K562 (cell line): ENCODE data around the gene PALLD. TPM values are rescaled to one million over a fixed set of nuclear protein-coding genes. Genes with fewer than 3 reads are reported as not detected.

ENCODE experiments used
- CCAR2 ChIP-seq: fragments of 200-400 bp; formaldehyde crosslinking; IDR thresholded peaks from 2 replicates; pipeline ENCODE4 v1.6.1; 2017; ENCODE audit warnings: mild to moderate bottlenecking, low read depth, low read length
- CEBPG ChIP-seq, 3 experiments: fragments of 200-800 bp in 1 of 3; sonication (Bioruptor generic) in 1 of 3; sonication (generic) in 1 of 3; formaldehyde crosslinking in 1 of 3; IDR thresholded peaks in 2 of 3; conservative IDR thresholded peaks in 1 of 3; 2 replicates each; pipeline versions ENCODE4 v1.6.1 to v1.8.0; 2016 to 2022; ENCODE audit warnings: missing compliant biosample characterization in 2 of 3, missing genetic modification characterization in 2 of 3, mild to moderate bottlenecking in 1 of 3, missing genetic modification reagents in 1 of 3
- HMGN3 ChIP-seq: IDR thresholded peaks from 2 replicates; pipeline ENCODE4 v1.6.1; 2011; ENCODE audit warnings: borderline replicate concordance, low read depth, mild to moderate bottlenecking, mixed read lengths, low read length; ENCODE audit not compliant: insufficient read length; ENCODE audit errors: extremely low read depth
- KDM1A ChIP-seq, 2 experiments: fragments of 450-650 bp; IDR thresholded peaks; 2 replicates each; pipeline ENCODE4 v1.6.1; 2016; ENCODE audit warnings: mild to moderate bottlenecking in 2 of 2
- NR4A1 ChIP-seq, 2 experiments: fragments of 250-450 bp in 1 of 2; fragments of 450-650 bp in 1 of 2; sonication (Bioruptor Pico) in 1 of 2; IDR thresholded peaks; 2 replicates each; pipeline versions ENCODE4 v1.4.0 to v1.6.1; 2016 to 2020; ENCODE audit warnings: mild to moderate bottlenecking in 2 of 2, missing compliant biosample characterization in 1 of 2, missing genetic modification characterization in 1 of 2, moderate library complexity in 1 of 2
- POLR2B ChIP-seq: fragments of 450-650 bp; IDR thresholded peaks from 2 replicates; pipeline ENCODE4 v1.6.1; 2018; ENCODE audit warnings: low read depth; ENCODE audit not compliant: partially characterized antibody
- XRCC4 ChIP-seq: IDR thresholded peaks from one replicate; pipeline ENCODE4 v1.6.1; 2011; ENCODE audit not compliant: insufficient read depth, insufficient read length; ENCODE audit errors: extremely low read depth
- ZBTB49 ChIP-seq: sonication (generic); formaldehyde crosslinking; IDR thresholded peaks from 2 replicates; pipeline ENCODE4 v1.8.0; 2022; ENCODE audit warnings: missing genetic modification reagents, mild to moderate bottlenecking, borderline replicate concordance
- ZNF311 ChIP-seq: fragments of 250-450 bp; sonication (Bioruptor Pico); IDR thresholded peaks from 2 replicates; pipeline ENCODE4 v1.4.0; 2020; ENCODE audit warnings: mild to moderate bottlenecking, moderate library complexity
- polyA plus RNA-seq, 8 experiments: library from polyadenylated mRNA; depleted of rRNA in 4 of 8; stranded (reverse) in 5 of 8; unstranded in 3 of 8; fragments of >200 nt; fragmentation: Nextera tagmentation in 2 of 8; fragmentation: Illumina TruSeq in 1 of 8; extraction: Ambion mirVana in 2 of 8; extraction: Trizol in 1 of 8; gene quantifications; 2 replicates each; pipeline versions ENCODE4 v1.2.1 to v1.2.3, GENCODE V29; 2011 to 2014; ENCODE audit warnings: inconsistent platforms in 1 of 8, missing spikeins in 1 of 8
- total RNA-seq, 7 experiments: library from RNA; depleted of rRNA in 6 of 7; stranded (reverse); fragments of >200 nt in 6 of 7; fragmentation: Illumina TruSeq in 2 of 7; extraction: Trizol in 2 of 7; gene quantifications; 2 replicates each; pipeline versions ENCODE4 v1.2.1 to v1.2.3, GENCODE V29; 2011 to 2021; ENCODE audit warnings: low replicate concordance in 1 of 7

The PALLD gene
- total and polyA plus RNA-seq, 9 of the 15 experiments (the other 6 are each of a cell fraction or from before 2014, with no cell fraction given) = 0.01 to 0.35 (median 0.06) TPM; not detected in 3

- no peak for TF ChIP-seq HMGN3
- TF ChIP-seq POLR2B = no peak
- TF ChIP-seq NR4A1 (CRISPR knock-in tag; IDR thresholded peaks at IDR 0.05) = no peak
- no peak for TF ChIP-seq NR4A1 (tag; IDR thresholded peaks at IDR 0.05)
- TF ChIP-seq XRCC4 = no peak
- no peak for TF ChIP-seq ZBTB49 (CRISPR knock-in tag)
- TF ChIP-seq CCAR2 = no peak
- TF ChIP-seq CEBPG (CRISPR knock-in tag; IDR thresholded peaks at IDR 0.05) = no peak
- no peak for TF ChIP-seq CEBPG (tag; conservative IDR thresholded peaks at IDR 0.05 in 1 of 2, IDR thresholded peaks at IDR 0.05 in 1 of 2)
- TF ChIP-seq ZNF311 (CRISPR knock-in tag) = no peak
- no peak for TF ChIP-seq KDM1A (IDR thresholded peaks at IDR 0.05)
Observed at GRCh38 chr4:168634276-168634802, 137.5 kb downstream of the PALLD start (continued).
